Suppressor macrophage treated with lipopolysaccharide for 1 hour (primary cell): ENCODE data around the gene WDFY3.
A peak's percentile ranks its signal among the peaks of the same experiment; 100 is the strongest.

ENCODE experiments used
- DNase-seq, 3 donors: peaks; one replicate each; pipeline ENCODE4 v3.0.0-alpha.2; 2020 to 2022

WDFY3 gene

DNA sequence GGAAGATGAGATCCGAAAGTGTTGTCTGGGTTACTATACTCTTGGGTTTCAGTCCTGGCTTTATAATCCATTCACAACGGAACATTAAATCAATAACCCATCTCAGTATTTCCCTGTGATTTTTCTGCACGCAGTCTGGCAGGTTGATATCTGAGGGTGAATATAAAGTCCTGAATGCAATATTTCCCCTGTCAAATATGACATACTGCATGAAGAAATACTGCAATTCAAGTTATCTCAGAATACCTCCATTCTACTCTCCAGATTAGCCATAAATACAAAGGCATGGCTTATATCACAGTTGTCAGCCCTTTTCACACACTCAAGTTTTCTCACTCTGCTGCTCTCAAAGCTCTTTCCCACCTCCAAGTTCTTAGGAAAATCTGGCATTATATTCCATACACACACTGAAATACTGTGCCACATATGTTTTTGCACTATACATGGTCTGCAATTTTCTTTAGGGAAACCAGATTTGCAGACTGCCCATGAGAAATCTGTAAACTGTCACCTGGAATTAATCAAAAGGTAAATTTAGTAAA, 64.7 kb downstream of the WDFY3 start:
- no peak for DNase-seq

DNA sequence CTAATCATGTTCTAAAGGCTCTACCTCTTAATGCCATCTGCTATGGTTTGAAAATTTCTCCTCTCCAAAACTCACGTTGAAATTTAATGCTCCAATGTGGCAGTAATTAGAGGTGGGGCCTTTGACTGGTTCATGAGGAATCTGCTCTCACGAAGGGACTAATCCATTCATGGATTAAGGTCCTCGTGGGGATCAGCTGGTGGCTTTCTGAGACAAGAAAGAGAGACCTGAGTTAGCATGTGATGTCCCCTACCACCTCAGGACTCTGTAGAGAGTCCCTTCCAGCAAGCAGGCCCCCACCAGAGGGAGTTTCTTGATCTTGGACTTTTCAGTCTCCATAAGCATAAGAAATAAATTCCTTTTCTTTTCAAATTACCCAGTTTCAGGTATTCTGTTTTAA, 65.3 kb downstream of the WDFY3 start:
- DNase-seq, result no peak

DNA sequence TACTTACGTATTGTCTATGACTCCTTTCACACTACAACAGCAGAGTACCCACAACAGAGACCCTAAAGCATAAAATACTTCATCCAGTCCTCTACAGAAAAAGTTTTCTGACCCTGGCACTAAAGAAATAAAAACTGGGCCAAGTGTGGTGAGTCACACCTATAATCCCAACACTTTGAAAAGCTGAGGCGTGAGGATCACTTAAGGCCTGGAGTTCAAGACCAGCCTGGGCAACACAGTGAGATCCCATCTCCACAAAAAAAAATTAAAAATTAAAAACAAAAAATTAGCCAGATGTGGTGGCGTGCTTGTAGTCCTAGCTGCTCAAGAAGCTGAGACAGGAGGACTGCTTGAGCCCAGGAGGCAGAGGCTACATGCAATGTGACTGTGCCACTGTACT, 66.9 kb downstream of the WDFY3 start:
- DNase-seq, result no peak

GRCh38 chr4:84897516-84897915, 69.0 kb downstream of the WDFY3 start:
- DNase-seq, result no peak

- DNase-seq, result no peak
Measured at GRCh38 chr4:84895283-84895682, 71.2 kb downstream of the WDFY3 start.

GRCh38 chr4:84894621-84895020, 71.9 kb downstream of the WDFY3 start:
- DNase-seq, result no peak

- no peak for DNase-seq
Measured at GRCh38 chr4:84892950-84893349, 73.5 kb downstream of the WDFY3 start.

DNA sequence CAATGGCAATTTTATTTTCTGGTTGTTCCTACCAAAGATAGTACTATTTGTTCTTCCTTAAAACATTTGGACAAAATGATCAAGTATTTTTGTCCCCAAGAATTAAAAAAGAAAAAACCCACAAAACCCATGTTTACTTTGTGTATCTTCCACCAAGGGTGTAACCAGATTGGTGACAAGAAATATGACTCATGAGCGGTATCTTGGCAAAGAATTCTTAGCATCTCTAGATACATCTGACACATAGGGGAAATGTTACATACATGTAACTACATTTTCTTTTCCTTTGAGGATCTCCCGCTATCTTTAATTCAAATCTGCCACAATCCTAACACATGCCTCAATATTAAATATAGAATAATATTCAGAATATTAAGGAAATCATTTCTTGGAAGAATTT, 78.7 kb downstream of the WDFY3 start:
- peak in 1 of 3 donors; percentile 16 for DNase-seq

DNA sequence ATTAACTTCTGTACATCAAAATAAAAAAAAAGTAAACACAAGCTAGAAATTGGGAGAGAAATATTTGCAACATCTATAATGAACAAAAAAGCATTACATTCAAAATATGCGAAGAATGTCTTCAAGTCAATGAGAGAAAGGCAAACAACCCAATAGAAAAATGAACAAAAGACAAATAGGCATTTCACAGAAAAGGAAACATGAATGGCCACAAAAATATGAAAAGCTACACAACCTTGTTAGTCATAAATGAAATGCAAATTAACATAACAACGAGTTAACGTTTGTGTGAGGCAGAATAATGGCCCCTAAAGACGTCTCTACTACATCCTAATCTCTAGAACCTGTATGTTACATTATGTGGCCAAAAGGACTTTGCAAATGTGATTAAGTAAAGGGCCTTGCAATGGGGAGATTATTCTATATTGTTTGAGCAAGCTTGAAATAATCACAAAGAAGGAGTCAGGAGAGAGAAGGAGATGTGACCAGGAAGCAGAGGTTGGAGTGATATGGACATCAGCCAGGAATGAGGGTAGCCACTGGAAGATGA, 86.8 kb downstream of the WDFY3 start:
- no peak for DNase-seq

GRCh38 chr4:84878546-84878945, 87.9 kb downstream of the WDFY3 start:
- DNase-seq, result peak; percentile 65 to 93 (median 91)

DNA sequence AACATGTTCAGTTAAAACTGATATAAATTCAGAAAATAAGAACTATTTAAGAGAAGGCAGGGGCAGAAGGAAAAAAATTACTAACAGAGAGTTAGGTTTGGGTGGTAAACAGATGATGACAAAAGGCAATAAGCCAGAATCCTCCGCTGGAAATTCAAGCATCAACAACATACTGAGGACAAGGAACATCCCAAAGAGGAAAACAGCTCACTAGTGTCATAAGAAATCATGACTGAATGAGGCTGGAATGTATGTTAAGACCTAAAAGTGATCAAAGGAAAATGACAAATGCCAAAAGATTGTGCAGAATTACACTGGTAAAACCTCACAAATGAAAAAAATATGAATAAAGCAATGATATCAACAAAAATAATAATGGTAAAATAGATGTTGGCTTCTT, 88.4 kb downstream of the WDFY3 start:
- DNase-seq, result peak in 1 of 3 donors; percentile 24

DNA sequence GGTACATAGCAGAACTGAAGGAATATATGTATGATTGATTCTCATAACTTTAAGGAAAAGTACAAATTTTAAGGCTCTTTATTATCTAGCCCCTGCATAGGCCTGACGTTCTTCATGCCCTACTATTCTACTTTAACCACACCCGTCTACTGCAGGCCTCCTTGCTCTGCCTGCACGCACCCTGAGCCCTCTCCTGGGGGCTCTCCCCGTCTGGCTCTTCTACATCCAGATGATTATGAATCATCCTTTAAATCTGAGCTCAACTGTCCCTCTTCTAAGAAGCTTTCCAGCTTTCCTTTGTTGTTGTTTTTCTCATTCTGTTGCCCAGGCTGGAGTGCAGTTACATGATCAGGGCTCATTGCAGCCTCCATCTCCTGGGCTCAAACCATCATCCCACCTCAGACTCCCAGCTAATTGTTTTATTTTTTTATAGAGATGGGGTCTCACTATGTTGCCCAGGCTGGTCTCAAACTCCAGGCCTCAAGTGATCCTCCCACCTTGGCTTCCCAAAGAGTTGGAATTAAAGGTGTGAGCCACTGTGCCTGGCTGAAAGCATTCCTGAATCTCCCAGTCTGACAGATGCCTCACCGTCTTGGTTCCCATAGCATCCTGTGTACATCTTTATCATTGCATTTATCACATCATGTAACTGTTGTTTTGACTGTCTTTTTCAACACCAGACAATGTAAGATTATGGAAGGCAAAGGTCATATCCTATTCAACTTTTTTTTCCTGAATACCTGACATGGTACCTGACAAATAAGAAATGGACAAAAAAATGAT, 89.2 kb downstream of the WDFY3 start:
- peak in 1 of 3 donors; percentile 8 for DNase-seq

DNA sequence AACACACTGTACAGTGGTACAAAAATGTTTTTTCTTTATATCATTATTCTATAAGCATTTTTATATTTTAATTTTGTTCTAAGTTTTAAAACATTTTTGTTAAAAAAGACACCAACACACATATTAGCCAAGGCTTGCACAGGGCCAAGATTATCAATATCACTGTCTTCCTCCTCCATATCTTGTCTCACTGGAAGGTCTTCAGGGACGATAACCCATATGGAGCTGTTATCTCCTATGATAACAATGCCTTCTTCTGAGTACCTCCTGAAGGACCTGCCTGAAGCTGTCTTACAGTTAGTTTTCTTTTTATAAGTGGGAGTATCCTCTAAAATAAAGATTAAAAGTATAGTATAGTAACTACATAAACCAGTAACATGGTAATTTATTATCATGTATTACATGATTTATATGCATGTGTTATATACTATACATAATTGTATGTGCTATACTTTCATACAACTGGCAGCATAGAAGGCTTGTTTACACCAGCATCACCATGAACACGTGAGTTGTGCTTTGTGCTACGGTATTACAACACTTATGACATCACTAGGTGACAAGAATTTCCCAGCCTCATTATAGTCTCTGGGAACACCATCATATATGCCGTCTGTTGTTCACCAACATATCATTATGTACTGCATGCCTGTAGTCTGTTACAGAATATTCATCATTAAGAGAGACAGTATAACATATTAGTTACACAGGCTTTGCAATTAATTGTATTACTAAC, 90.7 kb downstream of the WDFY3 start:
- DNase-seq, result peak in 2 of 3 donors; percentile 26 to 43

- no peak for DNase-seq
Measured at GRCh38 chr4:84874619-84875018, 91.9 kb downstream of the WDFY3 start.

- peak; percentile 59 to 67 (median 67) for DNase-seq
Measured at GRCh38 chr4:84870398-84871163, 95.9 kb downstream of the WDFY3 start.

- DNase-seq, result no peak
Measured at GRCh38 chr4:84866295-84866694, 100.2 kb downstream of the WDFY3 start.

GRCh38 chr4:84865600-84865999, 100.9 kb downstream of the WDFY3 start:
- no peak for DNase-seq

GRCh38 chr4:84862064-84862463, 104.4 kb downstream of the WDFY3 start:
- DNase-seq, result no peak

DNA sequence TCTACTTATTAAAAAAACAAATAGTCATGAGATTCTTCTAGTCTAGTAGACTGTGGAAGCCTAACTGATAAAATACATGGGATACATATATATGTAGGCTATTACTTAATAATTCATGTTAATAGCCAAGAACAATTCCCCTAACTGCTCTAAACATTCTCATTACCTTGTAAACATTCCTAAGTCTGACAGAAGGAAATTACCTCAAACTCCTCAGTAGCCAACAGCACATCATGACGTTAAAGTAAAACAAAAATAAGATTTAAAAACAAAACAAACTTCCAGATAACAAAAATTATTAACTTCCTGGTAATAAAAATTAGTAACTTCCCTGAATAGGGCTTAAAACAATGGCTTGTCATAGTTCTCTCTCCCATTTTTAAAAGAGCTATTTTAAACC, 109.2 kb downstream of the WDFY3 start:
- no peak for DNase-seq

- DNase-seq, result no peak
Measured at GRCh38 chr4:84856468-84857049, 109.9 kb downstream of the WDFY3 start.

DNA sequence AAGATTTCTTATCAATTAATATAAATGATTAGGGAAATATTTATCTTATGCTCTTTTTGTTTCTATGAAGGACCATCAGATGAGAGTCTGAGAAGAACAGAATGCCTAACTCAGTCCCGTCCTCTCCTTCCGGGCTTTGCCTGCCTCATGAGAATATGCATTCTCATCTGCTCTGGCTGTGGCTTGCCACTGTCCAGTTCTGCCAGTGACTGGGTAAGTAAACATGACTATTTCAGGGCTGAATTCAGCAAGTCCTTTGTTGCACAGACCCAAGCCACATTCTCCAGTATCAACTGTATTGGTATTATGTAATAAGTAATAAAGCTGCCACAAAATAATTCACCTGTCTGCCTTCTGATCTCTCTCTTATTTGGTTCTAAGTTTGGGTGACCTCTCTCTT, 110.7 kb downstream of the WDFY3 start:
- DNase-seq, result no peak

DNA sequence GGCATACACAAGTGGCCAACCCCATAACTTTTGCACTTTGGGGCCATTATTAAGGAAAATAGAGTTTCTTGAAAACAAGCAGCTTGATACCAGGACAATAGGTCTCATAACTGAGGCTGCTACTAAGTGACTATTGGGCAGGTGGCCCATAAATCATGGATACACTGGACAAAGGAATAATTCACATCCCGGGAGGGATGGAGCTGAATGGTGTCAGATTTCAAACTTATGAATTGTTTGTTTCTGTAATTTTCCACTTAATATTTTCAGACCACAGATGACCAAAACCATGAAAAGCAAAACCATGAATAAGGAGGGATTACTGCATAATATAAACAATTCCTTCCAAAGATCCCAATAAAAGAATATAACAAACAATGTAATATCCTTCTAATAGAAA, 114.4 kb downstream of the WDFY3 start:
- DNase-seq, result no peak
